Measurements from ENCODE around the gene MED12L. TPM values are rescaled to one million over a fixed set of nuclear protein-coding genes. Genes with fewer than 3 reads are reported as not detected.
"Not testable (repeated sequence)": the region's sequence is repeated elsewhere in the genome, so short reads cannot be mapped to it uniquely, and the experiment has no call there.

MED12L gene
- total RNA-seq, 2 experiments from 2014 or later, result 12.6 to 32.7 TPM

GRCh38 chr3:151234825-151235224, 149.4 kb downstream of the MED12L start:
- no peak overlapping the region for H3K4me3 ChIP-seq (ENCODE audit: low read depth, low read length, poor library complexity, severe bottlenecking)
- no peaks in the 10 kb centered on the region for H3K79me2 ChIP-seq (ENCODE audit: insufficient read depth, low read depth, low read length)
- TF ChIP-seq EZH2phosphoT487 (IDR thresholded peaks at IDR 0.05; ENCODE audit: borderline replicate concordance, low read depth, low read length) (no peak), CTCF (conservative IDR thresholded peaks at IDR 0.05; ENCODE audit: low read length) (no peak)
- no peaks in the 10 kb centered on the region for H4K20me1 ChIP-seq (ENCODE audit: insufficient read depth, low read length)
- no TSS peak for BruUV-seq (replicated peaks)
- DNase-seq (ENCODE audit: low spot score), result no peak
- H3K36me3 ChIP-seq (ENCODE audit: insufficient read depth, low read length), result no peaks in the 10 kb centered on the region
- intact Hi-C loops (cut with micrococcal nuclease; ENCODE audit: unreplicated experiment), result no loop called here
- no peak overlapping the region for H2AFZ ChIP-seq (ENCODE audit: low read length)
- CTCF ChIA-PET (ENCODE audit: unreplicated experiment), result no interaction called here
- H3K9me2 ChIP-seq (ENCODE audit: insufficient read depth, low read length), result no peaks in the 10 kb centered on the region
- H3K27ac ChIP-seq (ENCODE audit: low read depth, low read length, poor library complexity, severe bottlenecking), result no peak overlapping the region
- H3K4me2 ChIP-seq (ENCODE audit: low read length), result no peak overlapping the region
- peaks cover 8% of the 10 kb centered on the region for H3K4me1 ChIP-seq (ENCODE audit: insufficient read depth, low read length, poor library complexity, severe bottlenecking)
- H3K9me3 ChIP-seq (ENCODE audit: low read length), result no peaks in the 10 kb centered on the region
- POLR2A ChIA-PET, result interaction anchor here (0.8 to 1.3 kb wide), 3 partner anchors 14 to 92 kb away, joined by 3 to 5 read pairs (median 3); no protein-coding TSS in a partner anchor

- Histone ChIP-seq H3K4me2 (ENCODE audit: low read length) (no peak overlapping the region), H3K9me2 (ENCODE audit: insufficient read depth, low read length) (no peaks in the 10 kb centered on the region), H3K27ac (ENCODE audit: low read depth, low read length, poor library complexity, severe bottlenecking) (no peak overlapping the region), H2AFZ (ENCODE audit: low read length) (no peak overlapping the region), H3K36me3 (ENCODE audit: insufficient read depth, low read length) (no peaks in the 10 kb centered on the region), H4K20me1 (ENCODE audit: insufficient read depth, low read length) (no peaks in the 10 kb centered on the region), H3K4me1 (ENCODE audit: insufficient read depth, low read length, poor library complexity, severe bottlenecking) (no peaks in the 10 kb centered on the region), H3K4me3 (ENCODE audit: low read depth, low read length, poor library complexity, severe bottlenecking) (no peak overlapping the region), H3K9me3 (ENCODE audit: low read length) (no peaks in the 10 kb centered on the region), H3K79me2 (ENCODE audit: insufficient read depth, low read depth, low read length) (no peaks in the 10 kb centered on the region)
- BruUV-seq (replicated peaks), result no TSS peak
- no peak for DNase-seq (ENCODE audit: low spot score)
- TF ChIP-seq EZH2phosphoT487 (IDR thresholded peaks at IDR 0.05; ENCODE audit: borderline replicate concordance, low read depth, low read length) (no peak), CTCF (conservative IDR thresholded peaks at IDR 0.05; ENCODE audit: low read length) (no peak)
- ChIA-PET POLR2A (interaction anchor here (0.8 to 1.2 kb wide), 2 partner anchors 18 to 51 kb away, joined by 3 to 4 read pairs; no protein-coding TSS in a partner anchor), CTCF (ENCODE audit: unreplicated experiment) (no interaction called here)
- intact Hi-C loops (cut with micrococcal nuclease; ENCODE audit: unreplicated experiment), result no loop called here
Measured at GRCh38 chr3:151236316-151236715, 150.9 kb downstream of the MED12L start.

GRCh38 chr3:151236736-151237135, 151.3 kb downstream of the MED12L start:
- Histone ChIP-seq H2AFZ (ENCODE audit: low read length) (no peak overlapping the region), H3K4me1 (ENCODE audit: insufficient read depth, low read length, poor library complexity, severe bottlenecking) (no peaks in the 10 kb centered on the region), H3K36me3 (ENCODE audit: insufficient read depth, low read length) (no peaks in the 10 kb centered on the region), H3K9me2 (ENCODE audit: insufficient read depth, low read length) (no peaks in the 10 kb centered on the region), H3K27ac (ENCODE audit: low read depth, low read length, poor library complexity, severe bottlenecking) (no peak overlapping the region), H3K4me2 (ENCODE audit: low read length) (no peak overlapping the region), H3K4me3 (ENCODE audit: low read depth, low read length, poor library complexity, severe bottlenecking) (no peak overlapping the region), H4K20me1 (ENCODE audit: insufficient read depth, low read length) (no peaks in the 10 kb centered on the region), H3K9me3 (ENCODE audit: low read length) (no peaks in the 10 kb centered on the region), H3K79me2 (ENCODE audit: insufficient read depth, low read depth, low read length) (no peaks in the 10 kb centered on the region)
- ChIA-PET CTCF (ENCODE audit: unreplicated experiment) (no interaction called here), POLR2A (interaction anchor here (0.7 kb wide), 3 partner anchors 8 to 1226 kb away, joined by 5 to 6 read pairs (median 6); no protein-coding TSS in a partner anchor)
- TF ChIP-seq CTCF (conservative IDR thresholded peaks at IDR 0.05; ENCODE audit: low read length), result no peak
- no peak for TF ChIP-seq EZH2phosphoT487 (IDR thresholded peaks at IDR 0.05; ENCODE audit: borderline replicate concordance, low read depth, low read length)
- intact Hi-C loops (cut with micrococcal nuclease; ENCODE audit: unreplicated experiment), result no loop called here
- DNase-seq (ENCODE audit: low spot score), result no peak
- no TSS peak for BruUV-seq (replicated peaks)

- H3K79me2 ChIP-seq (ENCODE audit: insufficient read depth, low read depth, low read length); H3K36me3 ChIP-seq (ENCODE audit: insufficient read depth, low read length); H3K27ac ChIP-seq (ENCODE audit: low read depth, low read length, poor library complexity, severe bottlenecking); DNase-seq (ENCODE audit: low spot score); H3K4me3 ChIP-seq (ENCODE audit: low read depth, low read length, poor library complexity, severe bottlenecking); H3K4me1 ChIP-seq (ENCODE audit: insufficient read depth, low read length, poor library complexity, severe bottlenecking); H4K20me1 ChIP-seq (ENCODE audit: insufficient read depth, low read length); H3K4me2 ChIP-seq (ENCODE audit: low read length); BruUV-seq (replicated peaks); intact Hi-C loops (cut with micrococcal nuclease; ENCODE audit: unreplicated experiment); H3K9me2 ChIP-seq (ENCODE audit: insufficient read depth, low read length); CTCF ChIA-PET (ENCODE audit: unreplicated experiment); H3K9me3 ChIP-seq (ENCODE audit: low read length); H2AFZ ChIP-seq (ENCODE audit: low read length): not testable (repeated sequence)
- POLR2A ChIA-PET, result interaction anchor here (0.6 kb wide), 2 partner anchors 37 to 148 kb away, joined by 3 read pairs; no protein-coding TSS in a partner anchor
Measured at GRCh38 chr3:151242006-151242405, 156.5 kb downstream of the MED12L start.

Measured in OCI-LY7 (cell line).